ENCODE results near the gene BTBD8.

Gene BTBD8

DNA sequence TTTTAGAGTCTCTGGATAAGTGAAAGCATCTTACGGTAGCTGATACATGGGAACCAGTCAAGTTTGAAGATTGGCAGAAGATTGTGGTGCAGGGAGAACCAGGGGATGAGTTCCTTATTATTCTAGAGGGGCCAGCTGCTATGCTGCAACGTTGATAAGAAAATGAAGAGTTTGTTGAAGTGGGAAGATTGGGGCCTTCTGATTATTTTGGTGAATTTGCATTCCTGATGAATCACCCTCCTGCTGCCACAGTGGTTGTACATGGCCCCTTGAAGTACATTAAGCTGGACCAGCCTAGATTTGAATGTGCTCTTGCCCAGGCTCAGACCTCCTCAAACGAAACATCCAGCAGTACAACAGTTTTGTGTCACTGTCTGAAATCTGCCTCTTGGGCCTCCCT, 45.9 kb downstream of the BTBD8 start:
- Histone ChIP-seq H3K9me2 (replicated peaks; ENCODE audit: low read depth, low read length) (no peaks in the 10 kb centered on the region), H3K4me2 (ENCODE audit: low read depth, low read length, poor library complexity, severe bottlenecking) (no peak overlapping the region), H2AFZ (ENCODE audit: low read length) (no peak overlapping the region), H3K4me3 (ENCODE audit: low read length, poor library complexity, severe bottlenecking) (no peak overlapping the region), H3K9me3 (ENCODE audit: insufficient read depth, low read depth, low read length) (no peaks in the 10 kb centered on the region), H3K27me3 (ENCODE audit: insufficient read depth, low read length, poor library complexity, severe bottlenecking) (no peaks in the 10 kb centered on the region), H3K4me1 (ENCODE audit: insufficient read depth, low read length, poor library complexity, severe bottlenecking) (peaks cover 32% of the 10 kb centered on the region), H3F3A (ENCODE audit: low read depth) (peaks cover 9% of the 10 kb centered on the region; the same call in 1 of the 2 replicates), H3K9ac (ENCODE audit: low read depth, low read length, poor library complexity, severe bottlenecking) (no peak overlapping the region), H4K20me1 (ENCODE audit: insufficient read depth, low read length, poor library complexity, severe bottlenecking) (no peaks in the 10 kb centered on the region), H3K79me2 (ENCODE audit: insufficient read depth, low read length) (no peaks in the 10 kb centered on the region), H3K36me3 (ENCODE audit: insufficient read depth, low read length) (no peaks in the 10 kb centered on the region)
- TF ChIP-seq, protein P1, sequence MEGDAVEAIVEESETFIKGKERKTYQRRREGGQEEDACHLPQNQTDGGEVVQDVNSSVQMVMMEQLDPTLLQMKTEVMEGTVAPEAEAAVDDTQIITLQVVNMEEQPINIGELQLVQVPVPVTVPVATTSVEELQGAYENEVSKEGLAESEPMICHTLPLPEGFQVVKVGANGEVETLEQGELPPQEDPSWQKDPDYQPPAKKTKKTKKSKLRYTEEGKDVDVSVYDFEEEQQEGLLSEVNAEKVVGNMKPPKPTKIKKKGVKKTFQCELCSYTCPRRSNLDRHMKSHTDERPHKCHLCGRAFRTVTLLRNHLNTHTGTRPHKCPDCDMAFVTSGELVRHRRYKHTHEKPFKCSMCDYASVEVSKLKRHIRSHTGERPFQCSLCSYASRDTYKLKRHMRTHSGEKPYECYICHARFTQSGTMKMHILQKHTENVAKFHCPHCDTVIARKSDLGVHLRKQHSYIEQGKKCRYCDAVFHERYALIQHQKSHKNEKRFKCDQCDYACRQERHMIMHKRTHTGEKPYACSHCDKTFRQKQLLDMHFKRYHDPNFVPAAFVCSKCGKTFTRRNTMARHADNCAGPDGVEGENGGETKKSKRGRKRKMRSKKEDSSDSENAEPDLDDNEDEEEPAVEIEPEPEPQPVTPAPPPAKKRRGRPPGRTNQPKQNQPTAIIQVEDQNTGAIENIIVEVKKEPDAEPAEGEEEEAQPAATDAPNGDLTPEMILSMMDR (conservative IDR thresholded peaks at IDR 0.05; ENCODE audit: low read length): no peak
- no peak for TF ChIP-seq EZH2phosphoT487 (IDR thresholded peaks at IDR 0.05; ENCODE audit: borderline replicate concordance)

DNA sequence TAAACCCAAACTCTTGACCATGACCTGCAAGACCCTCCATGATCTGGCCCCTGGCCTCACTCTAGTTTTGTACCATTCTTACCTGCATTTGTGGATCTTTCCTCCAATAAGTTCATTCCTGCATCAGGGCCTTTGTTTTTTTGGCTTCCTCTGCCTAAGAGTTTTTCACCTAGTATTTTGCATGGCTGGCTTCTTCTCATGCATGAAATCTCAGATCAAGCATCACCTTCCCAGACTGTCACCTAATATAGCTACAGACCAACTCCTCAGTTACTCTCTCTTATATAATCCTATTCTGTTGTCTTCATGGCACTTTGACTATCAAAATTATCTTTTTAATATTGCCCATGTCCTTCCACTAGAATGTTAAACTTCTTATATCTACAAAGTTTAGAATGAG, 54.2 kb downstream of the BTBD8 start:
- Histone ChIP-seq H3K36me3 (ENCODE audit: insufficient read depth, low read length) (no peaks in the 10 kb centered on the region), H3K4me3 (ENCODE audit: low read length, poor library complexity, severe bottlenecking) (no peak overlapping the region), H3K27me3 (ENCODE audit: insufficient read depth, low read length, poor library complexity, severe bottlenecking) (no peaks in the 10 kb centered on the region), H3K4me1 (ENCODE audit: insufficient read depth, low read length, poor library complexity, severe bottlenecking) (peaks cover 11% of the 10 kb centered on the region), H3K9me2 (replicated peaks; ENCODE audit: low read depth, low read length) (no peaks in the 10 kb centered on the region), H3F3A (ENCODE audit: low read depth) (no peaks in the 10 kb centered on the region), H3K9ac (ENCODE audit: low read depth, low read length, poor library complexity, severe bottlenecking) (no peak overlapping the region), H2AFZ (ENCODE audit: low read length) (no peak overlapping the region), H3K79me2 (ENCODE audit: insufficient read depth, low read length) (no peaks in the 10 kb centered on the region), H3K9me3 (ENCODE audit: insufficient read depth, low read depth, low read length) (no peaks in the 10 kb centered on the region), H4K20me1 (ENCODE audit: insufficient read depth, low read length, poor library complexity, severe bottlenecking) (no peaks in the 10 kb centered on the region), H3K4me2 (ENCODE audit: low read depth, low read length, poor library complexity, severe bottlenecking) (no peak overlapping the region)
- no peak for TF ChIP-seq EZH2phosphoT487 (IDR thresholded peaks at IDR 0.05; ENCODE audit: borderline replicate concordance)
- TF ChIP-seq, protein P1 (conservative IDR thresholded peaks at IDR 0.05; ENCODE audit: low read length): no peak

DNA sequence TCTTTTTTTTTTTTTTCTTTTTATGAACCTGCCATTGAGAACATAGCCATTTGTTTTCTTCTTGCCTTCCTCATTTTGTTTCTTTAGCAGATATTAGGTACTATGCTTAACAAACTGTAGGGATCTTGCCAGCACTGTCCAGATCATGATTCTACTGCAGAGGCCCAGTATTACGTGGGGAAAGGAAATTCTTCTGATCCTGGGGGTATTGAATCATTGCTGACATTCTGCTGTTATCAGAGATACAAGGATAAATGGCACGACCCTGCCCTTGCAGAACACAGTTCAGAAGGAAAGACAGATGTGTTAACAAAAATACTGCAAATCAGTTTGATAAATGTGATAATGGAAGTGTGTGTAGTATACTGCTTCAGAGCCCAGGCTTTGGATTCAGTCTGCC, 56.2 kb downstream of the BTBD8 start:
- no peak overlapping the region for H3K4me3 ChIP-seq (ENCODE audit: low read length, poor library complexity, severe bottlenecking)
- peaks cover 11% of the 10 kb centered on the region for H3K4me1 ChIP-seq (ENCODE audit: insufficient read depth, low read length, poor library complexity, severe bottlenecking)
- no peaks in the 10 kb centered on the region for H3K9me2 ChIP-seq (replicated peaks; ENCODE audit: low read depth, low read length)
- no peak for TF ChIP-seq EZH2phosphoT487 (IDR thresholded peaks at IDR 0.05; ENCODE audit: borderline replicate concordance)
- TF ChIP-seq, protein P1 (conservative IDR thresholded peaks at IDR 0.05; ENCODE audit: low read length): no peak
- no peak overlapping the region for H2AFZ ChIP-seq (ENCODE audit: low read length)
- H3K9me3 ChIP-seq (ENCODE audit: insufficient read depth, low read depth, low read length): no peaks in the 10 kb centered on the region
- H3F3A ChIP-seq (ENCODE audit: low read depth): no peaks in the 10 kb centered on the region
- no peak overlapping the region for H3K4me2 ChIP-seq (ENCODE audit: low read depth, low read length, poor library complexity, severe bottlenecking)
- H3K79me2 ChIP-seq (ENCODE audit: insufficient read depth, low read length): no peaks in the 10 kb centered on the region
- H3K27me3 ChIP-seq (ENCODE audit: insufficient read depth, low read length, poor library complexity, severe bottlenecking): no peaks in the 10 kb centered on the region
- H3K36me3 ChIP-seq (ENCODE audit: insufficient read depth, low read length): no peaks in the 10 kb centered on the region
- H4K20me1 ChIP-seq (ENCODE audit: insufficient read depth, low read length, poor library complexity, severe bottlenecking): no peaks in the 10 kb centered on the region
- no peak overlapping the region for H3K9ac ChIP-seq (ENCODE audit: low read depth, low read length, poor library complexity, severe bottlenecking)

Measured in Loucy (cell line).